PC-3 (cell line): ENCODE data around the gene FOXJ3. TPM values are rescaled to one million over a fixed set of nuclear protein-coding genes. Genes with fewer than 3 reads are reported as not detected.

ENCODE experiments used
- ATAC-seq: fragments of 200-7000 bp; cut with Tn5 transposase; 2 replicates; pipeline ENCODE4 v1.9.1; 2020; ENCODE audit warnings: mild to moderate bottlenecking, moderate library complexity
- BruUV-seq: library from RNA; stranded (reverse); fragments of 400-500 nt; replicated peaks from 2 replicates; lab custom pipeline; 2021; lab: Mats Ljungman, UMichigan
- CTCF ChIA-PET: fragments of 300-600 bp; sonication (Branson Sonifier 250); formaldehyde crosslinking; loops from one replicate; lab custom pipeline; 2022; ENCODE audit warnings: antibody characterized with exemption; lab: Charles Lee
- POLR2A ChIA-PET: fragments of 300-600 bp; sonication (Branson Sonifier 250); formaldehyde crosslinking; loops from one replicate; lab custom pipeline; 2022; ENCODE audit warnings: antibody characterized with exemption; ENCODE audit not compliant: unreplicated experiment; lab: Charles Lee
- DNase-seq: peaks from one replicate; pipeline ENCODE4 v3.0.0-alpha.2; 2015
- H2AFZ ChIP-seq: fragments of 300-600 bp; sonication (generic); 2 replicates; pipeline ENCODE4 v1.6.0; 2016; ENCODE audit warnings: antibody characterized with exemption, low read length
- H3F3A ChIP-seq: fragments of 300-600 bp; sonication (generic); one replicate; pipeline ENCODE4 v1.6.0; 2017; ENCODE audit warnings: antibody characterized with exemption, low read length, control low read depth, mild to moderate bottlenecking; ENCODE audit not compliant: unreplicated experiment
- H3K27ac ChIP-seq: fragments of 300-600 bp; sonication (generic); 2 replicates; pipeline ENCODE4 v1.5.1; 2016; ENCODE audit warnings: mild to moderate bottlenecking, low read length
- H3K27me3 ChIP-seq: fragments of 300-600 bp; sonication (generic); 2 replicates; pipeline ENCODE4 v1.6.1; 2016; ENCODE audit warnings: low read length, mixed read lengths
- H3K36me3 ChIP-seq: fragments of 300-600 bp; sonication (generic); 2 replicates; pipeline ENCODE4 v1.6.1; 2016; ENCODE audit warnings: low read depth, mixed run types, low read length, mixed read lengths
- H3K4me1 ChIP-seq: fragments of 300-600 bp; sonication (generic); 2 replicates; pipeline ENCODE4 v1.5.1; 2016; ENCODE audit warnings: low read length; ENCODE audit not compliant: insufficient read depth
- H3K4me2 ChIP-seq: fragments of 300-600 bp; sonication (generic); 2 replicates; pipeline ENCODE4 v1.6.0; 2016; ENCODE audit warnings: low read length
- H3K4me3 ChIP-seq: fragments of 300-600 bp; sonication (generic); 2 replicates; pipeline ENCODE4 v1.5.1; 2016; ENCODE audit warnings: mild to moderate bottlenecking, low read length, mixed read lengths
- H3K79me2 ChIP-seq: fragments of 300-600 bp; sonication (generic); 2 replicates; pipeline ENCODE4 v1.6.1; 2017; ENCODE audit warnings: low read length, mixed read lengths
- H3K9ac ChIP-seq: fragments of 300-600 bp; sonication (generic); 2 replicates; pipeline ENCODE4 v1.6.0; 2016; ENCODE audit warnings: mild to moderate bottlenecking, low read length
- H3K9me2 ChIP-seq: fragments of 300-600 bp; sonication (generic); replicated peaks from 2 replicates; pipeline ENCODE4 v1.6.1; 2016; ENCODE audit warnings: mixed run types, low read length, mixed read lengths
- H3K9me3 ChIP-seq: fragments of 300-600 bp; sonication (generic); 2 replicates; pipeline ENCODE4 v1.6.1; 2016; ENCODE audit warnings: low read length, mixed read lengths
- H4K20me1 ChIP-seq: fragments of 300-600 bp; sonication (generic); 2 replicates; pipeline ENCODE4 v1.6.1; 2016; ENCODE audit warnings: low read length, mixed read lengths
- EZH2 ChIP-seq: fragments of 300-600 bp; sonication (generic); IDR thresholded peaks from one replicate; pipeline ENCODE4 v1.6.1; 2017; ENCODE audit warnings: antibody characterized with exemption, mild to moderate bottlenecking, low read length; ENCODE audit not compliant: unreplicated experiment
- EZH2phosphoT487 ChIP-seq: fragments of 300-600 bp; sonication (generic); IDR thresholded peaks from 2 replicates; pipeline ENCODE4 v1.6.1; 2018; ENCODE audit warnings: mild to moderate bottlenecking, antibody characterized with exemption, low read length, borderline replicate concordance
- intact Hi-C: fragments of 100-400 bp; cut with micrococcal nuclease; formaldehyde crosslinking; loops from 2 replicates; pipeline ENCODE4 v1.9.0; 2023
- total RNA-seq: library from RNA; depleted of rRNA; stranded (reverse); fragments of >200 nt; gene quantifications from 2 replicates; pipeline ENCODE4 v1.2.3, GENCODE V29; 2014
- TF ChIP-seq, protein P1 (sequence below): fragments of 300-600 bp; sonication (generic); conservative IDR thresholded peaks from 2 replicates; pipeline ENCODE4 v1.5.1; 2017; ENCODE audit warnings: antibody characterized with exemption, low read depth, mild to moderate bottlenecking, low read length

Gene FOXJ3
- total RNA-seq, 1 experiment from 2014 or later, result 23.4 TPM

DNA sequence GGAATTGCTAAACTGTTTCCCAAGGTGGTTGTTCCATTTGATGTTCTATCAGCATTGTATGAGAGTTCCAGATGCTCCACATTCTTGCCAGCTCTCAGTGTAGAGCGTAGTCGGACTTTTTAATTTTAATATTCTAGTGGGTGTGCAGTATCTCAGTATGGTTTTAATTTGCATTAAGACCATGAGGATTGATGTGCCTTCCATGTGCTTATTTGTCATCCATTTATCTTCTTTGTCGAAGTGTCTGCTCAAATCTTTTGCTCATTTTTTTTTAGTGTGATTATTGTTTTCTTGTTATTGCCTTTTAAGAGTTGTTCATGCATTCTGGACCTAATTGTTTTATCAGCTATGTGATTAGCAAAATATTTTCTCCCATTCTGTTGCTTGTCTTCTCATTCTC is 195.6 kb downstream of the FOXJ3 start:
- H3K36me3 ChIP-seq, result no peaks in the 10 kb centered on the region
- no peak overlapping the region for H3K4me2 ChIP-seq
- no peaks in the 10 kb centered on the region for H3K9me2 ChIP-seq
- H3K27me3 ChIP-seq, result no peaks in the 10 kb centered on the region
- no peak for TF ChIP-seq EZH2phosphoT487
- no peak for TF ChIP-seq EZH2
- TF ChIP-seq, protein P1, sequence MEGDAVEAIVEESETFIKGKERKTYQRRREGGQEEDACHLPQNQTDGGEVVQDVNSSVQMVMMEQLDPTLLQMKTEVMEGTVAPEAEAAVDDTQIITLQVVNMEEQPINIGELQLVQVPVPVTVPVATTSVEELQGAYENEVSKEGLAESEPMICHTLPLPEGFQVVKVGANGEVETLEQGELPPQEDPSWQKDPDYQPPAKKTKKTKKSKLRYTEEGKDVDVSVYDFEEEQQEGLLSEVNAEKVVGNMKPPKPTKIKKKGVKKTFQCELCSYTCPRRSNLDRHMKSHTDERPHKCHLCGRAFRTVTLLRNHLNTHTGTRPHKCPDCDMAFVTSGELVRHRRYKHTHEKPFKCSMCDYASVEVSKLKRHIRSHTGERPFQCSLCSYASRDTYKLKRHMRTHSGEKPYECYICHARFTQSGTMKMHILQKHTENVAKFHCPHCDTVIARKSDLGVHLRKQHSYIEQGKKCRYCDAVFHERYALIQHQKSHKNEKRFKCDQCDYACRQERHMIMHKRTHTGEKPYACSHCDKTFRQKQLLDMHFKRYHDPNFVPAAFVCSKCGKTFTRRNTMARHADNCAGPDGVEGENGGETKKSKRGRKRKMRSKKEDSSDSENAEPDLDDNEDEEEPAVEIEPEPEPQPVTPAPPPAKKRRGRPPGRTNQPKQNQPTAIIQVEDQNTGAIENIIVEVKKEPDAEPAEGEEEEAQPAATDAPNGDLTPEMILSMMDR, result no peak
- H3K79me2 ChIP-seq, result no peaks in the 10 kb centered on the region
- CTCF ChIA-PET, result no interaction called here
- intact Hi-C loops, result no loop called here
- no peak overlapping the region for H3K4me3 ChIP-seq
- no TSS peak for BruUV-seq
- H3K9me3 ChIP-seq, result no peaks in the 10 kb centered on the region
- ATAC-seq (no peak), DNase-seq (no peak)
- no peak overlapping the region for H2AFZ ChIP-seq
- no peaks in the 10 kb centered on the region for H3F3A ChIP-seq
- H3K4me1 ChIP-seq, result no peaks in the 10 kb centered on the region
- no peaks in the 10 kb centered on the region for H4K20me1 ChIP-seq
- H3K27ac ChIP-seq, result no peak overlapping the region
- no peak overlapping the region for H3K9ac ChIP-seq
- POLR2A ChIA-PET, result no interaction called here

DNA sequence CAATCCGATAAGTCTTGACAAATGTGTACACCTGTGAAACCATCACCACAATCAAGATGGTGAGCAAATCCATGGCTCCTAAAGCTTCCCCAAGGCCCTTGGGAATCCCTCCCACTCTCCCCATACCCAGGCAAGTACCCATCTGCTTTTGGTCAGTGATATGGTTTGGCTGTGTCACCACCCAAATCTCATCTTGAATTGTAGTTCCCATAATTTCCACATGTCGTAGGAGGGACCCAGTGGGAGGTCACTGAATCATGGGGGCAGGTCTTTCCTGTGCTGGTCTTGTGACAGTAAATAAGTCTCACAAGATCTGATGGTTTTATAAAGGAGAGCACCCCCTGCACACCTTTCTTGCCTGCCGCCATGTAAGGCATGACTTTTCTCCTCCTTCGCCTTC is 196.4 kb downstream of the FOXJ3 start:
- intact Hi-C loops, result no loop called here
- Histone ChIP-seq H3K9ac (no peak overlapping the region), H3K27ac (no peak overlapping the region), H3K9me3 (no peaks in the 10 kb centered on the region), H3K4me1 (no peaks in the 10 kb centered on the region), H3K79me2 (no peaks in the 10 kb centered on the region), H3K4me3 (no peak overlapping the region), H3K36me3 (no peaks in the 10 kb centered on the region), H3K9me2 (no peaks in the 10 kb centered on the region), H3F3A (no peaks in the 10 kb centered on the region), H3K4me2 (no peak overlapping the region), H2AFZ (no peak overlapping the region), H4K20me1 (no peaks in the 10 kb centered on the region), H3K27me3 (no peaks in the 10 kb centered on the region)
- DNase-seq, result no peak
- BruUV-seq, result no TSS peak
- no peak for ATAC-seq
- no peak for TF ChIP-seq EZH2
- TF ChIP-seq, protein P1, result no peak
- no peak for TF ChIP-seq EZH2phosphoT487
- ChIA-PET CTCF (no interaction called here), POLR2A (no interaction called here)

DNA sequence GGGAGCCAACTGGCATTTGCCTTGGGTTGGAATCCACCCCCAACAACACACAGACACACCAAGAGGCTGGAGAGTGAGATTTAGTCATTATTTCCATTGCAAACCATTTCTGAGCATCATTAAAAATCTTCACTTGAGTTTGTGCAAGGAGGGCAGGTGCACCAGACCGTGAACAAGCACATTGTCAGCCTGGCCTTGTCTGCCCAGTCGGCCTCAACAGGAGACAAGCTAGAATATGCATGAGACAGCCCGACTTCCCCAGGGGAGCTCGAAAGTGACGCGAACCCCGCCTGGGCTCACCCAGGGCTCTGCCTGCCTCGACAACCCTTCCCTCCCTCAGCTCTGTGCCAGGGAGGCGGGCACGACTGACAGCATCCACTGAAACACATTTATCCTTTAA is 197.3 kb downstream of the FOXJ3 start:
- Histone ChIP-seq H3K4me2 (no peak overlapping the region), H3K4me1 (no peaks in the 10 kb centered on the region), H3K79me2 (no peaks in the 10 kb centered on the region), H3F3A (no peaks in the 10 kb centered on the region), H3K36me3 (no peaks in the 10 kb centered on the region), H3K9me3 (no peaks in the 10 kb centered on the region), H2AFZ (no peak overlapping the region), H3K27ac (no peak overlapping the region), H3K27me3 (no peaks in the 10 kb centered on the region), H3K9ac (no peak overlapping the region), H3K9me2 (no peaks in the 10 kb centered on the region), H3K4me3 (no peak overlapping the region), H4K20me1 (no peaks in the 10 kb centered on the region)
- CTCF ChIA-PET, result no interaction called here
- intact Hi-C loops, result no loop called here
- POLR2A ChIA-PET, result no interaction called here
- BruUV-seq, result no TSS peak
- TF ChIP-seq, protein P1, result no peak
- TF ChIP-seq EZH2 (no peak), EZH2phosphoT487 (no peak)
- ATAC-seq (no peak), DNase-seq (no peak)
